ENCODE results near the gene CCDC33.
"Not testable (repeated sequence)": the region's sequence is repeated elsewhere in the genome, so short reads cannot be mapped to it uniquely, and the experiment has no call there.

Gene CCDC33

GRCh38 chr15:74350295-74351275 lies 114.5 kb downstream of the CCDC33 start:
- Histone ChIP-seq H3K27ac (replicated peaks) (no peak overlapping the region), H3K27me3 (ENCODE audit: insufficient read depth, poor library complexity, severe bottlenecking) (peaks cover 2% of the 10 kb centered on the region), H3K4me3 (replicated peaks; ENCODE audit: insufficient read depth, low read length) (no peak overlapping the region)
- DNase-seq (ENCODE audit: low read depth in 1 of 2, low spot score in 1 of 2) = no peak
- no peak for TF ChIP-seq GABPA (IDR thresholded peaks at IDR 0.05; ENCODE audit: low read depth)
- TF ChIP-seq POLR2AphosphoS5 (IDR thresholded peaks at IDR 0.05; ENCODE audit: low read depth) = no peak
- no peak for TF ChIP-seq REST (IDR thresholded peaks at IDR 0.05; ENCODE audit: insufficient replicate concordance, low read depth)
- no peak for TF ChIP-seq CTCF (IDR thresholded peaks at IDR 0.05; ENCODE audit: insufficient read depth, low read length)
- TF ChIP-seq SPI1 (IDR thresholded peaks at IDR 0.05; ENCODE audit: borderline replicate concordance, low read depth) = no peak

- H3K27ac ChIP-seq (replicated peaks) = no peak overlapping the region
- H3K4me3 ChIP-seq (replicated peaks; ENCODE audit: insufficient read depth, low read length) = no peak overlapping the region
- DNase-seq (ENCODE audit: low read depth in 1 of 2, low spot score in 1 of 2) = no peak
- TF ChIP-seq POLR2AphosphoS5 (IDR thresholded peaks at IDR 0.05; ENCODE audit: low read depth) (no peak), SPI1 (IDR thresholded peaks at IDR 0.05; ENCODE audit: borderline replicate concordance, low read depth) (no peak), CTCF (IDR thresholded peaks at IDR 0.05; ENCODE audit: insufficient read depth, low read length) (no peak), GABPA (IDR thresholded peaks at IDR 0.05; ENCODE audit: low read depth) (no peak), REST (IDR thresholded peaks at IDR 0.05; ENCODE audit: insufficient replicate concordance, low read depth) (no peak)
- peaks cover 2% of the 10 kb centered on the region for H3K27me3 ChIP-seq (ENCODE audit: insufficient read depth, poor library complexity, severe bottlenecking)
Observed at GRCh38 chr15:74351670-74352069, 115.5 kb downstream of the CCDC33 start.

GRCh38 chr15:74352393-74352910 lies 116.3 kb downstream of the CCDC33 start:
- Histone ChIP-seq H3K27me3 (ENCODE audit: insufficient read depth, poor library complexity, severe bottlenecking) (peaks cover 2% of the 10 kb centered on the region), H3K27ac (replicated peaks) (no peak overlapping the region), H3K4me3 (replicated peaks; ENCODE audit: insufficient read depth, low read length) (no peak overlapping the region)
- DNase-seq (ENCODE audit: low read depth in 1 of 2, low spot score in 1 of 2) = no peak
- TF ChIP-seq REST (IDR thresholded peaks at IDR 0.05; ENCODE audit: insufficient replicate concordance, low read depth) = no peak
- no peak for TF ChIP-seq POLR2AphosphoS5 (IDR thresholded peaks at IDR 0.05; ENCODE audit: low read depth)
- no peak for TF ChIP-seq CTCF (IDR thresholded peaks at IDR 0.05; ENCODE audit: insufficient read depth, low read length)
- no peak for TF ChIP-seq GABPA (IDR thresholded peaks at IDR 0.05; ENCODE audit: low read depth)
- no peak for TF ChIP-seq SPI1 (IDR thresholded peaks at IDR 0.05; ENCODE audit: borderline replicate concordance, low read depth)

GRCh38 chr15:74353992-74354391 lies 117.9 kb downstream of the CCDC33 start:
- H3K27me3 ChIP-seq (ENCODE audit: insufficient read depth, poor library complexity, severe bottlenecking); H3K27ac ChIP-seq (replicated peaks); DNase-seq (ENCODE audit: low read depth in 1 of 2, low spot score in 1 of 2); H3K4me3 ChIP-seq (replicated peaks; ENCODE audit: insufficient read depth, low read length): not testable (repeated sequence)

GRCh38 chr15:74356050-74356449 lies 119.9 kb downstream of the CCDC33 start:
- not testable (repeated sequence) for H3K4me3 ChIP-seq (replicated peaks; ENCODE audit: insufficient read depth, low read length); H3K27ac ChIP-seq (replicated peaks); H3K27me3 ChIP-seq (ENCODE audit: insufficient read depth, poor library complexity, severe bottlenecking); DNase-seq (ENCODE audit: low read depth in 1 of 2, low spot score in 1 of 2)

Measured in HL-60 (cell line).